Liver (tissue), 9 donors: Measurements from ENCODE around the gene CYP4F22. TPM values are rescaled to one million over a fixed set of nuclear protein-coding genes. Genes with fewer than 3 reads are reported as not detected.
A peak's percentile ranks its signal among the peaks of the same experiment; 100 is the strongest.
"Not testable (repeated sequence)": the region's sequence is repeated elsewhere in the genome, so short reads cannot be mapped to it uniquely, and the experiment has no call there.

Experiments used
- DNase-seq: peaks from one replicate; pipeline ENCODE4 v3.0.0-alpha.2; 2017; ENCODE audit warnings: low spot score
- H3K27ac ChIP-seq, 2 donors: one replicate each; pipeline ENCODE4 v1.7.0; 2013; ENCODE audit warnings: inconsistent platforms in 2 of 2, low read length in 2 of 2, control low read depth in 1 of 2, low read depth in 1 of 2, mild to moderate bottlenecking in 1 of 2
- H3K27me3 ChIP-seq, 4 donors: one replicate each; pipeline versions ENCODE4 v1.6.1 to v1.7.0; 2013; ENCODE audit warnings: low read length in 3 of 4, inconsistent platforms in 1 of 4, mild to moderate bottlenecking in 1 of 4, moderate library complexity in 1 of 4; ENCODE audit not compliant: control insufficient read depth in 4 of 4, insufficient read depth in 4 of 4
- H3K36me3 ChIP-seq, 4 donors: one replicate each; pipeline versions ENCODE4 v1.6.1 to v1.7.0; 2013; ENCODE audit warnings: low read length in 3 of 4, mild to moderate bottlenecking in 3 of 4, low read depth in 1 of 4, moderate library complexity in 1 of 4; ENCODE audit not compliant: control insufficient read depth in 4 of 4, insufficient read depth in 3 of 4
- H3K4me1 ChIP-seq, 4 donors: one replicate each; pipeline versions ENCODE4 v1.6.1 to v1.7.0; 2013; ENCODE audit warnings: low read length in 3 of 4, mild to moderate bottlenecking in 3 of 4, moderate library complexity in 1 of 4; ENCODE audit not compliant: control insufficient read depth in 4 of 4, insufficient read depth in 4 of 4
- H3K4me3 ChIP-seq, 3 donors: one replicate each; pipeline versions ENCODE4 v1.6.1 to v1.7.0; 2013; ENCODE audit warnings: low read length in 3 of 3, control low read depth in 1 of 3, low read depth in 1 of 3, mild to moderate bottlenecking in 1 of 3
- H3K9ac ChIP-seq, 2 donors: one replicate each; pipeline ENCODE4 v1.7.0; 2013; ENCODE audit warnings: low read length in 2 of 2, mild to moderate bottlenecking in 2 of 2, moderate library complexity in 2 of 2, control low read depth in 1 of 2, low read depth in 1 of 2
- H3K9me3 ChIP-seq, 4 donors: one replicate each; pipeline versions ENCODE4 v1.6.1 to v1.7.0; 2013; ENCODE audit warnings: low read length in 3 of 4; ENCODE audit not compliant: control insufficient read depth in 4 of 4
- ATF3 ChIP-seq: IDR thresholded peaks from 2 replicates; pipeline ENCODE4 v1.6.1; 2016; ENCODE audit warnings: antibody characterized with exemption
- CTCF ChIP-seq: fragments of 150-350 bp; IDR thresholded peaks from 2 replicates; pipeline ENCODE4 v1.5.1; 2017; ENCODE audit warnings: improper control_type of control experiment, low read depth, low read length; ENCODE audit not compliant: missing input control
- EGR1 ChIP-seq, 2 donors: IDR thresholded peaks; 2 replicates each; pipeline ENCODE4 v1.6.1; 2016 to 2018; ENCODE audit warnings: antibody characterized with exemption in 2 of 2, low read depth in 2 of 2
- FOXA1 ChIP-seq: IDR thresholded peaks from 2 replicates; pipeline ENCODE4 v1.6.1; 2016; ENCODE audit warnings: antibody characterized with exemption
- FOXA2 ChIP-seq: IDR thresholded peaks from 2 replicates; pipeline ENCODE4 v1.6.1; 2016; ENCODE audit warnings: antibody characterized with exemption
- GABPA ChIP-seq, 2 donors: IDR thresholded peaks in 1 of 2; conservative IDR thresholded peaks in 1 of 2; 2 replicates each; pipeline ENCODE4 v1.6.1; 2016; ENCODE audit warnings: antibody characterized with exemption in 2 of 2, mild to moderate bottlenecking in 1 of 2, moderate library complexity in 1 of 2
- HNF4A ChIP-seq, 2 donors: conservative IDR thresholded peaks; 2 replicates each; pipeline ENCODE4 v1.6.1; 2016; ENCODE audit warnings: antibody characterized with exemption in 2 of 2, mild to moderate bottlenecking in 2 of 2
- HNF4G ChIP-seq: IDR thresholded peaks from 2 replicates; pipeline ENCODE4 v1.6.1; 2016; ENCODE audit warnings: antibody characterized with exemption
- JUND ChIP-seq, 2 donors: IDR thresholded peaks; 2 replicates each; pipeline ENCODE4 v1.6.1; 2016; ENCODE audit warnings: antibody characterized with exemption in 2 of 2
- MAX ChIP-seq: IDR thresholded peaks from 2 replicates; pipeline ENCODE4 v1.6.1; 2016; ENCODE audit warnings: antibody characterized with exemption
- NR2F2 ChIP-seq: IDR thresholded peaks from 2 replicates; pipeline ENCODE4 v1.6.1; 2016; ENCODE audit warnings: antibody characterized with exemption
- RAD21 ChIP-seq, 2 donors: IDR thresholded peaks; 2 replicates each; pipeline ENCODE4 v1.6.1; 2016; ENCODE audit warnings: antibody characterized with exemption in 2 of 2, mild to moderate bottlenecking in 2 of 2
- REST ChIP-seq: IDR thresholded peaks from 2 replicates; pipeline ENCODE4 v1.6.1; 2016; ENCODE audit warnings: antibody characterized with exemption, mild to moderate bottlenecking
- RXRA ChIP-seq, 2 donors: IDR thresholded peaks; 2 replicates each; pipeline ENCODE4 v1.6.1; 2017 to 2018; ENCODE audit warnings: antibody characterized with exemption in 2 of 2, mild to moderate bottlenecking in 1 of 2
- SP1 ChIP-seq: IDR thresholded peaks from 2 replicates; pipeline ENCODE4 v1.6.1; 2018; ENCODE audit warnings: antibody characterized with exemption, mild to moderate bottlenecking
- TAF1 ChIP-seq: conservative IDR thresholded peaks from 2 replicates; pipeline ENCODE4 v1.6.1; 2016; ENCODE audit warnings: antibody characterized with exemption, mild to moderate bottlenecking
- YY1 ChIP-seq: IDR thresholded peaks from 2 replicates; pipeline ENCODE4 v1.6.1; 2016; ENCODE audit warnings: antibody characterized with exemption, mild to moderate bottlenecking
- ZBTB33 ChIP-seq: IDR thresholded peaks from 2 replicates; pipeline ENCODE4 v1.6.1; 2016; ENCODE audit warnings: antibody characterized with exemption
- WGBS: extraction: QIAGEN DNeasy Blood & Tissue Kit; methylation state at CpG from one replicate; pipeline ENCODE4 v1.1.7; 2013; 5-methylcytosine and 5-hydroxymethylcytosine counted together
- polyA plus RNA-seq, 2 donors: library from polyadenylated mRNA; stranded (reverse) in 1 of 2; unstranded in 1 of 2; fragments of 200-250 nt in 1 of 2; fragments of >200 nt in 1 of 2; fragmentation: Nextera tagmentation in 1 of 2; extraction: Ambion mirVana in 1 of 2; gene quantifications; one replicate each; pipeline versions ENCODE4 v1.2.1 to v1.2.3, GENCODE V29; 2013 to 2015
- total RNA-seq, 2 donors: library from RNA; depleted of rRNA; stranded (reverse); fragments of >200 nt; gene quantifications; one replicate each; pipeline ENCODE4 v1.2.3, GENCODE V29; 2014
- donor health status: healthy.
- donor health status: healthy.
- donor health status: healthy.
- donor health status: healthy.
- donor health status: healthy.

Gene CYP4F22
- total and polyA plus RNA-seq, 4 donors, result 0.42 to 3.9 (median 1.9) TPM

GRCh38 chr19:15515227-15515625 lies 6.9 kb downstream of the CYP4F22 start:
- not testable (repeated sequence) for H3K4me1 ChIP-seq, H3K9ac ChIP-seq, H3K36me3 ChIP-seq, H3K4me3 ChIP-seq, DNase-seq, H3K9me3 ChIP-seq, H3K27me3 ChIP-seq
- peak overlapping the region; percentile 73 to 92 for H3K27ac ChIP-seq
- 51% methylated on average over 9 of the region's 9 CpGs for WGBS
- TF ChIP-seq RXRA (IDR thresholded peaks at IDR 0.05) (peak in 1 of 2 donors; percentile 10), TAF1 (peak; percentile 2), JUND (IDR thresholded peaks at IDR 0.05) (peak in 1 of 2 donors; percentile 16), GABPA (IDR thresholded peaks at IDR 0.05 in 1 of 2, conservative IDR thresholded peaks at IDR 0.05 in 1 of 2) (peak in 1 of 2 donors; percentile 1), SP1 (peak; percentile 4), HNF4A (conservative IDR thresholded peaks at IDR 0.05) (peak in 1 of 2 donors; percentile 11)

- WGBS, result 94% methylated on average over 3 of the region's 3 CpGs
- no peaks in the 10 kb centered on the region for H3K27me3 ChIP-seq
Observed at GRCh38 chr19:15516363-15516762, 8.0 kb downstream of the CYP4F22 start.

GRCh38 chr19:15517778-15518177 lies 9.5 kb downstream of the CYP4F22 start:
- Histone ChIP-seq H3K27me3 (no peaks in the 10 kb centered on the region), H3K36me3 (no peaks in the 10 kb centered on the region), H3K9me3 (peaks cover 0 to 3% (median 0%) of the 10 kb centered on the region in 4 donors), H3K4me3 (no peak overlapping the region), H3K9ac (no peak overlapping the region), H3K4me1 (peaks cover 0 to 7% (median 3%) of the 10 kb centered on the region in 4 donors), H3K27ac (no peak overlapping the region)
- DNase-seq, result no peak
- WGBS, result 90% methylated on average over 1 of the region's 1 CpG
- no peak for TF ChIP-seq HNF4G
- TF ChIP-seq HNF4A (conservative IDR thresholded peaks at IDR 0.05), result no peak
- TF ChIP-seq CTCF, result no peak
- TF ChIP-seq RXRA (IDR thresholded peaks at IDR 0.05), result no peak
- no peak for TF ChIP-seq ZBTB33
- no peak for TF ChIP-seq FOXA2
- no peak for TF ChIP-seq TAF1
- no peak for TF ChIP-seq NR2F2
- no peak for TF ChIP-seq REST
- TF ChIP-seq RAD21 (IDR thresholded peaks at IDR 0.05), result no peak
- no peak for TF ChIP-seq YY1
- no peak for TF ChIP-seq FOXA1
- TF ChIP-seq MAX, result no peak
- no peak for TF ChIP-seq EGR1 (IDR thresholded peaks at IDR 0.05; ENCODE audit: low read depth in 2 of 2)
- no peak for TF ChIP-seq JUND (IDR thresholded peaks at IDR 0.05)
- TF ChIP-seq GABPA (IDR thresholded peaks at IDR 0.05 in 1 of 2, conservative IDR thresholded peaks at IDR 0.05 in 1 of 2), result no peak

More at GRCh38 chr19:15516363-15516762, 8.0 kb downstream of the CYP4F22 start:
- no peak overlapping the region for H3K4me3 ChIP-seq
- DNase-seq, result no peak
- no peak overlapping the region for H3K27ac ChIP-seq
- peaks cover 0 to 3% (median 0%) of the 10 kb centered on the region in 4 donors for H3K9me3 ChIP-seq
- H3K36me3 ChIP-seq, result no peaks in the 10 kb centered on the region
- H3K4me1 ChIP-seq, result peaks cover 0 to 7% (median 3%) of the 10 kb centered on the region in 4 donors
- H3K9ac ChIP-seq, result no peak overlapping the region
- TF ChIP-seq FOXA2, result no peak
- no peak for TF ChIP-seq YY1
- no peak for TF ChIP-seq GABPA (IDR thresholded peaks at IDR 0.05 in 1 of 2, conservative IDR thresholded peaks at IDR 0.05 in 1 of 2)
- TF ChIP-seq ATF3, result no peak
- TF ChIP-seq NR2F2, result no peak
- TF ChIP-seq JUND (IDR thresholded peaks at IDR 0.05), result no peak
